ENCODE results near the gene KIAA0586.

Gene KIAA0586

DNA sequence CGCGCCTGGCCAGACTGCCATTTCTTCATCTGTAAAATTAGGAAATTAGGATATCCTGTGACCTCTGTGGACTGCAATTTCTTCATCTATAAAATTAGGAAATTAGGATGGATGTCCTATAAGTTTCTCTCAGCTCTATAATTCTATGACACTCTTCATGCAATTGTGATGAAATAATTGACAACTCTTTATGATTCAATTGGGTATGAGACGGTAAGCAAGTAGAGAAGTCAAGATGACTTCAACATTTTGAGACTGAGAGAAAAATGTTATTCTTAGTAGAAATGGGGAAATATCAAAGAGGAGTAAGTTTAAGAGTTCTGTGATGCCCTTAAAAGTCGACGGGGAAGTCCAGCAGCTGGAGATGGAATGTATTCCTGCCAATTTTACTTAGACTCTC is 12.0 kb downstream of the KIAA0586 start:
- TF ChIP-seq, protein P1, sequence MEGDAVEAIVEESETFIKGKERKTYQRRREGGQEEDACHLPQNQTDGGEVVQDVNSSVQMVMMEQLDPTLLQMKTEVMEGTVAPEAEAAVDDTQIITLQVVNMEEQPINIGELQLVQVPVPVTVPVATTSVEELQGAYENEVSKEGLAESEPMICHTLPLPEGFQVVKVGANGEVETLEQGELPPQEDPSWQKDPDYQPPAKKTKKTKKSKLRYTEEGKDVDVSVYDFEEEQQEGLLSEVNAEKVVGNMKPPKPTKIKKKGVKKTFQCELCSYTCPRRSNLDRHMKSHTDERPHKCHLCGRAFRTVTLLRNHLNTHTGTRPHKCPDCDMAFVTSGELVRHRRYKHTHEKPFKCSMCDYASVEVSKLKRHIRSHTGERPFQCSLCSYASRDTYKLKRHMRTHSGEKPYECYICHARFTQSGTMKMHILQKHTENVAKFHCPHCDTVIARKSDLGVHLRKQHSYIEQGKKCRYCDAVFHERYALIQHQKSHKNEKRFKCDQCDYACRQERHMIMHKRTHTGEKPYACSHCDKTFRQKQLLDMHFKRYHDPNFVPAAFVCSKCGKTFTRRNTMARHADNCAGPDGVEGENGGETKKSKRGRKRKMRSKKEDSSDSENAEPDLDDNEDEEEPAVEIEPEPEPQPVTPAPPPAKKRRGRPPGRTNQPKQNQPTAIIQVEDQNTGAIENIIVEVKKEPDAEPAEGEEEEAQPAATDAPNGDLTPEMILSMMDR (IDR thresholded peaks at IDR 0.05), result no peak

DNA sequence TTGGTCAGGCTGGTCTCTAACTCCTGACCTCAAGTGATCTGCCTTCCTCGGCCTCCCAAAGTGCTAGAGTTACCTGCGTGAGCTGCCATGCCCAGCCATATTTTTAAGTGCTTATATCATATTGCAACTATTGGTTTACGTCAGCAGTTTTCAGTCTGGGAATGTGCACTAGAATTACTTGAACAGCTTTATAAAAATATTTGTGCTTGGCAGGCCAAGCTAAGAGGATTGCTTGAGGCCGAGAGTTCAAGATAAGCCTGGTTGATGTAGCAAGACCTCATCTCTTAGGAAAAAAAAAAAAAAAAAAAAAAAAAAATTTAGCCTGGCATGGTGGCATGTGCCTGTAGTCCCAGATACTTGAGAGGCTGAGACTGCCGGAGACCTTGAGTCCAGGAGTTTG is 17.1 kb downstream of the KIAA0586 start:
- TF ChIP-seq, protein P1 (IDR thresholded peaks at IDR 0.05), result no peak

DNA sequence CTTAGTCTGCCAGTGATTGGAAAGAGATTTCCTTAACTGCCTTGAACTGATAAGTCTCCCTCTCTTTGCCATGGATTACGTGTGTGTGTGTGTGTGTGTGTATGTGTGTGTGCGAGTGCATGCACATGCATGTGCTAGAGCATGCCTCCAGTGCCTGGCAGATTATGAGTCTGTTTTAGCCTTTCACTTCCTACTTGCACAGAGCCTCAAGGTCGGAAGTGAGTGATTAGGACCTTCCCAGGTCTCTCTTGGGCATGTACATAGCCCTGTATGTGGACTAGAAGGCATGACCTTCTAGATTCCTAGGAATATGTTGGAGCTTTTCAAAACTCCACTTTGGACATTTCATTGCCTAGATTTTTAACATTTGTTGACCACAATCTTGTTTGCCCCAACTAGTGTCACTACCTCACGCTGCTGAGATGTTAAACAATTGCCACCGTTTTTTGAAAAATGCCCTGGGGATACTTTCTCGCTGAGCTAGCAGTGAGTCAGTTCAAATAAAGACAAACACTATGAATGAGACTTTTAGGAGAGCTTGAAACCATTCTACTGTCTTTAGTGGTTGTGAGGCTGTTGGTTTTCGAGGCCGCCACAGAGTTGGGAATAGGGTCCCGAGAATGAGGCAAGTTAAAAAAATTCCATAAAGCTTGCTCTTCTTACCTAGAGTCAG is 28.2 kb downstream of the KIAA0586 start:
- TF ChIP-seq, protein P1 (IDR thresholded peaks at IDR 0.05), result no peak

DNA sequence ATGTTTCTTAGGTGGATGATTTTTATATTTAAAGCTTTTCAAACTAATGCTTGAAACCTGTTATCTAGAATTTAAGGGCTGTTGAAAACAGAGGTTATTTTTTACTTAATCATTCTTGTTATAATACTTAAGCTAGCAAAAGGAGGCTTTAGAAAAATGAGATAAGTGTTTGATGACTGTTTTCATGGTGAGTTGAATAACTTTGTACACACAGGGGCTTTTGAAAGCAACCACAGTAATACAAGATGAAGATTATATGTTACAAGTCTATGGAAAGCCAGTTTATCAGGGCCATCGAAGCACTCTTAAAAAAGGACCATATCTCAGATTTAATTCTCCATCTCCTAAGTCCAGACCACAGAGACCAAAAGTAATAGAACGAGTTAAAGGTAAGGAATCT is 33.3 kb downstream of the KIAA0586 start:
- TF ChIP-seq, protein P1 (IDR thresholded peaks at IDR 0.05), result no peak

DNA sequence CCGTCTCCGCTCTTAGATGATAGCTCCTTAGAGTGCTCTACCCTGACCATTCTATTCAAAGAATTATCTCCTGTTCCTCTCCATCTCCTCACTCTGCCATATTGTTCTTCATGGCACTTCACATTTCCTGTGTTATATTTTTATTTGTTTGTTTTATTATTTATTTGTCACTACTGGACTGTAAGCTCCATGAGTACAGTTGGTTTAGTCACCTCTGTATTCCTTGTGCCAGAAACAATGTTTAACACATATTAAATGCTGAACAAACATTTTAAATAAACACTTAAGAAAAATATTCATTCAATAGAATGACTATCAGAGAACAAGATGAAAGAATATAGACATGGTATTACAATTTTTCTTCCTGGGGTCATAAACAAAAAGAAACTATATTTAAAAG is 35.6 kb downstream of the KIAA0586 start:
- TF ChIP-seq, protein P1 (IDR thresholded peaks at IDR 0.05), result no peak

DNA sequence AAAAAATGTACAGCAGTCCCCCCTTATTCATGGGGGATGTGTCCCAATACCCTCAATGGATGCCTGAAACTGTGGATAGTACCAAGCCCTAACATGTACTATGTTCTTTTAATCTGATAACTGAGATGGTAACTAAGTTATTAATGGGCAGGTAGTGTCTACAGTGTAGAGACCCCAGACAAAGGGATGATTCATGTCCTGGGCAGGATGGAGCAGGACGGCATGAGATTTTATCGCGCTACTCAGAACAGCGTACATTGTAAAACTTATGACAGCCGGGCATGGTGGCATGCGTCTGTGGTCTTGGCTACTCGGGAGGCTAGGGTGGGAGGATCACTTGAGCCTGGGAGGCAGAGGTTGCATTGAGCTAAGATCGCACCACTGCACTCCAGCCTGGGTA is 37.1 kb downstream of the KIAA0586 start:
- TF ChIP-seq, protein P1 (IDR thresholded peaks at IDR 0.05), result no peak

DNA sequence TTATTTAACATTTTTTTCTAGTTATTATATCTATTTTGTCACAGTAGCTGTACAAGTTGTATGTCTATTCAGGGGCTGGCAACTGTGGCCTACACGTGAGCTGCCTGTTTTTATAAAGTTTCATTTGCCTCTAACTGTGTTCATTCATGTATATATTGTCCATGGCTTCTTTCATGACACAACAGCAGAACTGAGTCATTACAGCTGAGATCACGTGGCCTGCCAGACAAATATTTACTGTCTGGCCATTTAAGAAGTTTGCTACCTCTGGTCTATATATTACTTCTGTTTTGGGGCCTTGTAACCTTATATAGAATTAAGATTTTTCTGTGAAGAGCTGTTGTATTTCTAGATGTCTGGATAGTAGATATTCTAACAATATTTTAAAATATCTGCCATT is 37.9 kb downstream of the KIAA0586 start:
- TF ChIP-seq, protein P1 (IDR thresholded peaks at IDR 0.05), result no peak

DNA sequence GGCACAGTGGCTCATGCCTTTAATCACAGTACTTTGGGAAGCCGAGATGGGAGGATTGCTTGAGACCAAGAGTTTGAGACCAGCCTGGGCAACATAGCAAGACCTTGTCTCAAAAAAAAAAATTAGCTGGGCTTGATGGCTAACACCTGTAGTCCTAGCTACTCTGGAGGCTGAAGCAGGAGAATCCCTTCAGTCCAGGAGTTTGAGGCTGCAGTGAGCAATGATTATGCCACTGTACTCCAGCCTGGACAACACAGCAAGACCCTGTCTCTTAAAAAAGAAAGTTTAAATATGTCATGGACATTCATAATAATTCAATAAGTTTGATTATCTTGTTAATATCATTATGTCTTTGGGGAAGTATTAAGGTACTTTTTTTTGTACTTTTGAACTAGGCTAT is 38.9 kb downstream of the KIAA0586 start:
- TF ChIP-seq, protein P1 (IDR thresholded peaks at IDR 0.05), result no peak

Data from LNCAP (cell line).